Measurements from ENCODE around the gene SMIM22. TPM values are rescaled to one million over a fixed set of nuclear protein-coding genes. Genes with fewer than 3 reads are reported as not detected.

Gene SMIM22
- total RNA-seq, 2 donors from 2014 or later, result not detected

- Histone ChIP-seq H3K36me3 (peaks cover 77% of the 10 kb centered on the region), H3K9me3 (no peaks in the 10 kb centered on the region), H3K4me3 (no peak overlapping the region), H3K27ac (peak overlapping the region; percentile 78 to 87), H3K27me3 (no peaks in the 10 kb centered on the region), H3K4me1 (peaks cover 0 to 70% of the 10 kb centered on the region in 2 donors)
- DNase-seq (ENCODE audit: low spot score), result no peak
- TF ChIP-seq CTCF (IDR thresholded peaks at IDR 0.05), result no peak
Observed at GRCh38 chr16:4826526-4826925, 31.4 kb downstream of the SMIM22 start.

- no peak for DNase-seq (ENCODE audit: low spot score)
- TF ChIP-seq CTCF (IDR thresholded peaks at IDR 0.05), result no peak
- Histone ChIP-seq H3K27ac (peak overlapping the region; percentile 78 to 87), H3K4me1 (peaks cover 0 to 65% of the 10 kb centered on the region in 2 donors), H3K4me3 (no peak overlapping the region), H3K27me3 (no peaks in the 10 kb centered on the region), H3K36me3 (peaks cover 78% of the 10 kb centered on the region), H3K9me3 (no peaks in the 10 kb centered on the region)
Observed at GRCh38 chr16:4826980-4827379, 31.8 kb downstream of the SMIM22 start.

GRCh38 chr16:4828567-4829321 is 33.6 kb downstream of the SMIM22 start:
- DNase-seq (ENCODE audit: low spot score), result no peak
- Histone ChIP-seq H3K27me3 (no peaks in the 10 kb centered on the region), H3K27ac (peak overlapping the region; percentile 78 to 87), H3K4me3 (no peak overlapping the region), H3K36me3 (peaks cover 72% of the 10 kb centered on the region), H3K9me3 (no peaks in the 10 kb centered on the region), H3K4me1 (peaks cover 0 to 63% of the 10 kb centered on the region in 2 donors)
- no peak for TF ChIP-seq CTCF (IDR thresholded peaks at IDR 0.05)

GRCh38 chr16:4830408-4830807 is 35.2 kb downstream of the SMIM22 start:
- Histone ChIP-seq H3K4me3 (no peak overlapping the region), H3K4me1 (peaks cover 0 to 53% of the 10 kb centered on the region in 2 donors), H3K9me3 (no peaks in the 10 kb centered on the region), H3K27me3 (no peaks in the 10 kb centered on the region), H3K27ac (peak overlapping the region; percentile 78 to 87), H3K36me3 (peaks cover 70% of the 10 kb centered on the region)
- DNase-seq (ENCODE audit: low spot score), result no peak
- TF ChIP-seq CTCF (IDR thresholded peaks at IDR 0.05), result no peak

- TF ChIP-seq CTCF (IDR thresholded peaks at IDR 0.05), result no peak
- peaks cover 0 to 41% of the 10 kb centered on the region in 2 donors for H3K4me1 ChIP-seq
- no peak overlapping the region for H3K4me3 ChIP-seq
- no peaks in the 10 kb centered on the region for H3K9me3 ChIP-seq
- no peak for DNase-seq (ENCODE audit: low spot score)
- H3K36me3 ChIP-seq, result peaks cover 62% of the 10 kb centered on the region
- no peak overlapping the region for H3K27ac ChIP-seq
- H3K27me3 ChIP-seq, result no peaks in the 10 kb centered on the region
Observed at GRCh38 chr16:4831616-4832015, 36.4 kb downstream of the SMIM22 start.

Data from right atrium auricular region (tissue), 2 donors.